H1 (cell line): ENCODE data around the gene ITIH1. TPM values are rescaled to one million over a fixed set of nuclear protein-coding genes. Genes with fewer than 3 reads are reported as not detected.

ENCODE experiments used
- CTCF ChIA-PET: fragments of 300-600 bp; sonication (Branson Sonifier 250); formaldehyde crosslinking; loops from one replicate; lab custom pipeline; 2021; ENCODE audit not compliant: partially characterized antibody; lab: Charles Lee
- POLR2A ChIA-PET: fragments of 300-600 bp; sonication (Branson Sonifier 250); formaldehyde crosslinking; loops from one replicate; lab custom pipeline; 2021; ENCODE audit warnings: inconsistent platforms; ENCODE audit not compliant: partially characterized antibody; lab: Charles Lee
- DNase-seq, 2 experiments: peaks; one replicate each; pipeline versions ENCODE4 v3.0.0 to v3.0.0-alpha.2; 2010 to 2022; ENCODE audit warnings: low spot score in 2 of 2, low read depth in 1 of 2, mixed read lengths in 1 of 2
- FAIRE-seq: peaks from 2 replicates; lab custom pipeline; 2011; peaks lifted over from hg19 to GRCh38; lab: Jason Lieb, UNC
- H2AFZ ChIP-seq: 2 replicates; pipeline ENCODE4 v1.8.1; 2012; ENCODE audit warnings: low read length, inconsistent platforms
- H2AK5ac ChIP-seq: 2 replicates; pipeline ENCODE4 v1.6.1; 2013; ENCODE audit warnings: low read depth, low read length
- H2BK120ac ChIP-seq: replicated peaks from 2 replicates; pipeline ENCODE3; 2013; ENCODE audit warnings: low read depth, low read length, inconsistent platforms
- H2BK12ac ChIP-seq: 2 replicates; pipeline ENCODE4 v1.6.1; 2013; ENCODE audit warnings: low read depth, low read length
- H2BK15ac ChIP-seq: 2 replicates; pipeline ENCODE4 v1.6.1; 2013; ENCODE audit warnings: low read length
- H2BK20ac ChIP-seq: 2 replicates; pipeline ENCODE4 v1.6.1; 2013; ENCODE audit warnings: low read length
- H2BK5ac ChIP-seq: 2 replicates; pipeline ENCODE4 v1.6.1; 2013; ENCODE audit warnings: low read depth, low read length
- H3K14ac ChIP-seq: 2 replicates; pipeline ENCODE4 v1.6.1; 2013; ENCODE audit warnings: inconsistent platforms; ENCODE audit not compliant: insufficient read length
- H3K18ac ChIP-seq: 2 replicates; pipeline ENCODE4 v1.6.1; 2013; ENCODE audit warnings: low read length; ENCODE audit errors: extremely low read depth
- H3K23ac ChIP-seq: 2 replicates; pipeline ENCODE4 v1.6.1; 2013; ENCODE audit warnings: inconsistent platforms; ENCODE audit not compliant: insufficient read length
- H3K23me2 ChIP-seq: 2 replicates; pipeline ENCODE4 v1.6.1; 2013; ENCODE audit warnings: low read depth, low read length
- H3K27ac ChIP-seq: 2 replicates; pipeline ENCODE4 v1.6.1; 2011; ENCODE audit warnings: low read depth, low read length, inconsistent platforms
- H3K27me3 ChIP-seq, 4 experiments: replicated peaks in 1 of 4; 1 replicate in 1 of 4; 2 replicates in 3 of 4; pipeline versions ENCODE4 v1.6.1 to v1.8.1; 2011 to 2013; ENCODE audit warnings: low read length in 3 of 4, mild to moderate bottlenecking in 3 of 4, inconsistent platforms in 2 of 4, mixed read lengths in 2 of 4, moderate library complexity in 1 of 4; ENCODE audit not compliant: control insufficient read depth in 3 of 4, insufficient read depth in 3 of 4; ENCODE audit errors: extremely low read depth in 1 of 4
- H3K36me3 ChIP-seq, 4 experiments: 2 replicates each; pipeline versions ENCODE4 v1.6.1 to v1.8.1; 2011 to 2013; ENCODE audit warnings: mild to moderate bottlenecking in 4 of 4, low read length in 3 of 4, moderate library complexity in 2 of 4, control low read depth in 1 of 4, inconsistent platforms in 1 of 4; ENCODE audit not compliant: insufficient read depth in 4 of 4, control insufficient read depth in 2 of 4
- H3K4ac ChIP-seq: replicated peaks from 2 replicates; pipeline ENCODE3; 2013; ENCODE audit warnings: low read length, low read depth, mixed read lengths, inconsistent platforms; ENCODE audit not compliant: insufficient read length
- H3K4me1 ChIP-seq, 4 experiments: replicated peaks in 1 of 4; 1 replicate in 1 of 4; 2 replicates in 3 of 4; pipeline versions ENCODE4 v1.6.1 to v1.8.1; 2011 to 2013; ENCODE audit warnings: low read length in 3 of 4, inconsistent platforms in 2 of 4, mixed read lengths in 1 of 4; ENCODE audit not compliant: insufficient read depth in 4 of 4, control insufficient read depth in 3 of 4
- H3K4me2 ChIP-seq, 2 experiments: 2 replicates each; pipeline versions ENCODE4 v1.6.1 to v1.8.1; 2011 to 2013; ENCODE audit warnings: low read depth in 2 of 2, low read length in 2 of 2, control low read depth in 1 of 2, inconsistent platforms in 1 of 2, mild to moderate bottlenecking in 1 of 2; ENCODE audit not compliant: insufficient read depth in 1 of 2
- H3K4me3 ChIP-seq, 4 experiments: fragments of 200-600, 300-600 bp in 1 of 4; sonication (generic), shearing (Covaris generic), sonication (Bioruptor Twin) in 1 of 4; 2 replicates each; pipeline versions ENCODE4 v1.5.1 to v1.8.1; 2011 to 2016; ENCODE audit warnings: low read length in 4 of 4, low read depth in 3 of 4, control low read depth in 2 of 4, inconsistent platforms in 2 of 4, mild to moderate bottlenecking in 2 of 4, mixed read lengths in 1 of 4, moderate library complexity in 1 of 4; ENCODE audit not compliant: insufficient read depth in 2 of 4; ENCODE audit errors: extremely low read depth in 1 of 4
- H3K56ac ChIP-seq: replicated peaks from 2 replicates; pipeline ENCODE3; 2013; ENCODE audit warnings: low read depth, mild to moderate bottlenecking, mixed read lengths, low read length, inconsistent platforms; ENCODE audit not compliant: insufficient read length
- H3K79me1 ChIP-seq: 2 replicates; pipeline ENCODE4 v1.6.1; 2013; ENCODE audit warnings: low read depth, low read length, control low read depth
- H3K79me2 ChIP-seq, 2 experiments: 2 replicates each; pipeline versions ENCODE4 v1.6.1 to v1.8.1; 2012 to 2013; ENCODE audit warnings: low read length in 2 of 2, mild to moderate bottlenecking in 2 of 2, inconsistent platforms in 1 of 2; ENCODE audit not compliant: insufficient read depth in 2 of 2, control insufficient read depth in 1 of 2
- H3K9ac ChIP-seq, 4 experiments: replicated peaks in 1 of 4; 1 replicate in 1 of 4; 2 replicates in 3 of 4; pipeline versions ENCODE4 v1.6.1 to v1.8.1; 2011 to 2013; ENCODE audit warnings: low read depth in 3 of 4, low read length in 3 of 4, control low read depth in 2 of 4, mild to moderate bottlenecking in 2 of 4, moderate library complexity in 2 of 4, inconsistent platforms in 1 of 4; ENCODE audit errors: extremely low read depth in 1 of 4
- H3K9me3 ChIP-seq, 2 experiments: 2 replicates each; pipeline versions ENCODE4 v1.6.1 to v1.8.1; 2012 to 2013; ENCODE audit warnings: mild to moderate bottlenecking in 2 of 2, moderate library complexity in 2 of 2, control low read depth in 1 of 2, inconsistent platforms in 1 of 2, low read depth in 1 of 2, low read length in 1 of 2, mixed read lengths in 1 of 2; ENCODE audit not compliant: insufficient read depth in 2 of 2
- H4K20me1 ChIP-seq, 2 experiments: replicated peaks in 1 of 2; 2 replicates each; pipeline versions ENCODE3 to v1.8.1; 2011 to 2013; ENCODE audit warnings: inconsistent platforms in 2 of 2, low read length in 2 of 2, mild to moderate bottlenecking in 1 of 2; ENCODE audit not compliant: insufficient read depth in 2 of 2, control insufficient read depth in 1 of 2
- H4K5ac ChIP-seq: 2 replicates; pipeline ENCODE4 v1.6.1; 2013; ENCODE audit warnings: low read length, low read depth, mixed read lengths, inconsistent platforms; ENCODE audit not compliant: insufficient read length
- H4K8ac ChIP-seq: 2 replicates; pipeline ENCODE4 v1.8.0; 2013; ENCODE audit warnings: mild to moderate bottlenecking, moderate library complexity, low read length, inconsistent platforms; ENCODE audit not compliant: insufficient read depth; ENCODE audit errors: extremely low read depth
- H4K91ac ChIP-seq: replicated peaks from 2 replicates; pipeline ENCODE3; 2013; ENCODE audit warnings: low read length, mixed read lengths, inconsistent platforms; ENCODE audit not compliant: insufficient read length
- ASH2L ChIP-seq: fragments of 200-600, 300-600 bp; sonication (generic); IDR thresholded peaks from one replicate; pipeline ENCODE4 v1.7.1; 2017; ENCODE audit warnings: low read length
- BCL11A ChIP-seq, 2 experiments: IDR thresholded peaks; one replicate each; pipeline ENCODE4 v1.6.1; 2011; ENCODE audit warnings: low read depth in 2 of 2, low read length in 2 of 2, mild to moderate bottlenecking in 2 of 2
- CBX5 ChIP-seq: fragments of 300-800, 300-1000 bp; sonication (generic); IDR thresholded peaks from 2 replicates; pipeline ENCODE4 v1.7.1; 2016; ENCODE audit warnings: antibody characterized with exemption, low read length, low read depth
- CREB1 ChIP-seq: IDR thresholded peaks from 2 replicates; pipeline ENCODE4 v1.6.1; 2012; ENCODE audit warnings: inconsistent platforms
- EGR1 ChIP-seq: IDR thresholded peaks from 2 replicates; pipeline ENCODE4 v1.6.1; 2011; ENCODE audit warnings: low read depth, low read length, borderline replicate concordance
- HDAC6 ChIP-seq: IDR thresholded peaks from one replicate; pipeline ENCODE4 v1.7.1; 2012; ENCODE audit warnings: low read depth, mild to moderate bottlenecking, inconsistent platforms, low read length, moderate library complexity
- KDM5A ChIP-seq: fragments of 200-600 bp; IDR thresholded peaks from 2 replicates; pipeline ENCODE4 v1.7.1; 2012; ENCODE audit warnings: mild to moderate bottlenecking, low read length, inconsistent platforms, mixed read lengths
- MAFK ChIP-seq: IDR thresholded peaks from 2 replicates; pipeline ENCODE4 v1.6.1; 2012; ENCODE audit warnings: low read depth, mild to moderate bottlenecking, improper control_type of control experiment, low read length
- SAP30 ChIP-seq: fragments of 300-600 bp; sonication (generic); IDR thresholded peaks from 2 replicates; pipeline ENCODE4 v1.7.1; 2012; ENCODE audit warnings: low read length, moderate library complexity, mild to moderate bottlenecking, inconsistent platforms; ENCODE audit not compliant: insufficient read depth, insufficient replicate concordance
- SP2 ChIP-seq: IDR thresholded peaks from 2 replicates; pipeline ENCODE4 v1.6.1; 2012; ENCODE audit warnings: mild to moderate bottlenecking, low read length, inconsistent platforms
- SRF ChIP-seq: IDR thresholded peaks from 2 replicates; pipeline ENCODE4 v1.6.1; 2011; ENCODE audit warnings: mild to moderate bottlenecking, low read depth, low read length, moderate library complexity
- TCF12 ChIP-seq: IDR thresholded peaks from 2 replicates; pipeline ENCODE4 v1.6.1; 2011; ENCODE audit warnings: low read depth, mild to moderate bottlenecking, low read length
- WGBS, 2 experiments: shearing (Covaris generic) in 1 of 2; methylation state at CpG; one replicate each; pipeline versions ENCODE4 v1.1.6 to v1.1.7; 2013 to 2015; ENCODE audit warnings: low lambda C conversion rate in 2 of 2, mixed read lengths in 2 of 2, inconsistent platforms in 1 of 2, low coverage in 1 of 2, missing lambda C conversion rate in 1 of 2; ENCODE audit not compliant: insufficient replicate concordance in 2 of 2, insufficient coverage in 1 of 2, insufficient read length in 1 of 2; ENCODE audit errors: extremely low coverage in 1 of 2, missing lambda C conversion rate in 1 of 2; 5-methylcytosine and 5-hydroxymethylcytosine counted together
- polyA plus RNA-seq, 7 experiments: library from polyadenylated mRNA; depleted of rRNA in 3 of 7; stranded (reverse) in 5 of 7; unstranded in 2 of 7; fragments of >200 nt in 5 of 7; fragments of 200-250 nt in 2 of 7; gene quantifications; 1 replicate in 5 of 7; 2 replicates in 1 of 7; 4 replicates in 1 of 7; pipeline versions ENCODE4 v1.2.1 to v1.2.3, GENCODE V29; 2011 to 2013; ENCODE audit warnings: missing spikeins in 2 of 7, mixed read lengths in 2 of 7
- total RNA-seq: library from RNA; stranded (reverse); fragmentation: NEBNext Ultra II Directional; extraction: Animal tissue kit (Norgen Biotek cat#: 25700); gene quantifications from 2 replicates; pipeline ENCODE4 v1.2.1, GENCODE V29; 2021

The ITIH1 gene
- total and polyA plus RNA-seq, 2 of the 8 experiments (the other 6 are each of a cell fraction or from before 2014, with no cell fraction given) = not detected

GRCh38 chr3:52813810-52814209 lies 36.4 kb downstream of the ITIH1 start:
- no peak overlapping the region for H2BK5ac ChIP-seq
- H2BK20ac ChIP-seq = no peak overlapping the region
- no peak overlapping the region for H4K8ac ChIP-seq
- FAIRE-seq = no peak
- H2BK120ac ChIP-seq = no peak overlapping the region
- H3K9me3 ChIP-seq = no peaks in the 10 kb centered on the region
- no peak overlapping the region for H3K27ac ChIP-seq
- no peaks in the 10 kb centered on the region; a peak in 1 of 7 replicates for H3K27me3 ChIP-seq
- H3K14ac ChIP-seq = no peak overlapping the region
- TF ChIP-seq CBX5 (no peak), HDAC6 (no peak), SRF (no peak), EGR1 (no peak), SAP30 (no peak), BCL11A (IDR thresholded peaks at IDR 0.05; ENCODE audit: low read depth in 2 of 2, low read length in 2 of 2) (no peak), MAFK (no peak), ASH2L (no peak), TCF12 (no peak), KDM5A (no peak), CREB1 (no peak), SP2 (no peak)
- H3K9ac ChIP-seq = no peak overlapping the region
- no peaks in the 10 kb centered on the region for H4K20me1 ChIP-seq
- no peaks in the 10 kb centered on the region for H3K79me2 ChIP-seq
- H2BK15ac ChIP-seq = no peak overlapping the region
- H3K23me2 ChIP-seq = peaks cover 5% of the 10 kb centered on the region; the same call in 1 of the 2 replicates
- 94% methylated on average over 7 of the region's 8 CpGs; no CpG with 5 or more reads in 1 of the 2 experiments for WGBS, 2 experiments
- H2AK5ac ChIP-seq = no peak overlapping the region
- ChIA-PET CTCF (interaction anchor here (1.1 to 7.5 kb wide), 4 partner anchors 13 to 36 kb away, joined by 3 to 86 read pairs (median 26); no protein-coding TSS in a partner anchor), POLR2A (no interaction called here)
- H3K79me1 ChIP-seq = no peaks in the 10 kb centered on the region
- H3K4me1 ChIP-seq = no peaks in the 10 kb centered on the region; a peak in 1 of 7 replicates
- no peak overlapping the region for H3K4ac ChIP-seq
- DNase-seq = no peak
- H3K23ac ChIP-seq = no peak overlapping the region
- no peak overlapping the region for H3K4me2 ChIP-seq
- no peak overlapping the region for H4K5ac ChIP-seq
- H3K4me3 ChIP-seq = no peak overlapping the region
- no peak overlapping the region for H2AFZ ChIP-seq
- H3K18ac ChIP-seq = no peak overlapping the region
- H3K56ac ChIP-seq = no peak overlapping the region
- H4K91ac ChIP-seq = no peak overlapping the region
- no peaks in the 10 kb centered on the region for H3K36me3 ChIP-seq
- H2BK12ac ChIP-seq = no peak overlapping the region
